Activated T-cell treated with anti-CD3 and anti-CD28 coated beads, Interleukin-2, amount 50 U/mL, for 4 hours (primary cell): Measurements from ENCODE around the gene PRR27. TPM values are rescaled to one million over a fixed set of nuclear protein-coding genes. Genes with fewer than 3 reads are reported as not detected.
"Not testable (repeated sequence)": the region's sequence is repeated elsewhere in the genome, so short reads cannot be mapped to it uniquely, and the experiment has no call there.

ENCODE experiments used
- ATAC-seq, 2 donors: fragments of 200-7000 bp; cut with Tn5 transposase; one replicate each; pipeline ENCODE4 v1.10.0; 2021
- DNase-seq: peaks from one replicate; pipeline ENCODE4 v3.0.0-alpha.2; 2020
- H3K27me3 Mint-ChIP-seq: one replicate; pipeline ENCODE4 v1.8.0; 2021; ENCODE audit warnings: low read depth, mixed read lengths
- H3K36me3 Mint-ChIP-seq: one replicate; pipeline ENCODE4 v1.8.0; 2022; ENCODE audit warnings: mixed read lengths; ENCODE audit not compliant: insufficient read depth
- H3K4me1 Mint-ChIP-seq: one replicate; pipeline ENCODE4 v1.8.0; 2021; ENCODE audit warnings: low read depth, mixed read lengths
- H3K4me3 Mint-ChIP-seq: one replicate; pipeline ENCODE4 v1.8.0; 2021; ENCODE audit warnings: mild to moderate bottlenecking, moderate library complexity, mixed read lengths
- H3K9me3 Mint-ChIP-seq: one replicate; pipeline ENCODE4 v1.8.0; 2021; ENCODE audit warnings: mixed read lengths
- total RNA-seq, 3 donors: library from RNA; stranded (reverse); gene quantifications; one replicate each; pipeline ENCODE4 v1.2.1, GENCODE V29; 2021

Gene PRR27
- total RNA-seq, 3 donors from 2014 or later, result not detected

GRCh38 chr4:70183168-70183939 lies 29.3 kb downstream of the PRR27 start:
- peaks cover 2% of the 10 kb centered on the region for H3K27me3 Mint-ChIP-seq
- no peak overlapping the region for H3K4me3 Mint-ChIP-seq
- no peaks in the 10 kb centered on the region for H3K36me3 Mint-ChIP-seq
- ATAC-seq (no peak), DNase-seq (no peak)
- H3K4me1 Mint-ChIP-seq, result no peaks in the 10 kb centered on the region
- no peaks in the 10 kb centered on the region for H3K9me3 Mint-ChIP-seq

- H3K9me3 Mint-ChIP-seq, result no peaks in the 10 kb centered on the region
- H3K27me3 Mint-ChIP-seq, result peaks cover 2% of the 10 kb centered on the region
- DNase-seq (no peak), ATAC-seq (no peak)
- H3K36me3 Mint-ChIP-seq, result no peaks in the 10 kb centered on the region
- H3K4me1 Mint-ChIP-seq, result no peaks in the 10 kb centered on the region
- H3K4me3 Mint-ChIP-seq, result no peak overlapping the region
Measured at GRCh38 chr4:70183940-70184246, 29.9 kb downstream of the PRR27 start.

GRCh38 chr4:70187216-70187615 lies 33.2 kb downstream of the PRR27 start:
- DNase-seq (no peak), ATAC-seq (no peak)
- Mint-ChIP-seq H3K9me3 (no peaks in the 10 kb centered on the region), H3K4me3 (no peak overlapping the region), H3K36me3 (no peaks in the 10 kb centered on the region), H3K27me3 (peaks cover 2% of the 10 kb centered on the region), H3K4me1 (no peaks in the 10 kb centered on the region)

- no peak for ATAC-seq
- no peaks in the 10 kb centered on the region for H3K9me3 Mint-ChIP-seq
- no peaks in the 10 kb centered on the region for H3K36me3 Mint-ChIP-seq
- H3K4me1 Mint-ChIP-seq, result no peaks in the 10 kb centered on the region
- no peak overlapping the region for H3K4me3 Mint-ChIP-seq
- DNase-seq, result no peak
- no peaks in the 10 kb centered on the region for H3K27me3 Mint-ChIP-seq
Measured at GRCh38 chr4:70190579-70190978, 36.5 kb downstream of the PRR27 start.

GRCh38 chr4:70191647-70192046 lies 37.6 kb downstream of the PRR27 start:
- Mint-ChIP-seq H3K9me3 (no peaks in the 10 kb centered on the region), H3K27me3 (no peaks in the 10 kb centered on the region), H3K4me1 (no peaks in the 10 kb centered on the region), H3K36me3 (no peaks in the 10 kb centered on the region), H3K4me3 (no peak overlapping the region)
- no peak for ATAC-seq
- no peak for DNase-seq

- Mint-ChIP-seq H3K27me3 (no peaks in the 10 kb centered on the region), H3K36me3 (no peaks in the 10 kb centered on the region), H3K9me3 (no peaks in the 10 kb centered on the region), H3K4me3 (no peak overlapping the region), H3K4me1 (no peaks in the 10 kb centered on the region)
- DNase-seq, result no peak
- ATAC-seq, result no peak
Measured at GRCh38 chr4:70192895-70193294, 38.9 kb downstream of the PRR27 start.

GRCh38 chr4:70195425-70195824 lies 41.4 kb downstream of the PRR27 start, which contains the start of gene ODAM:
Gene ODAM (plus strand): TSS chr4:70195725. CDS start chr4:70196544, 819 bp downstream.
- H3K4me3 Mint-ChIP-seq, result no peak within 1 kb of the TSS
- H3K4me1 Mint-ChIP-seq, result no peaks in the 10 kb centered on the region
- ATAC-seq (no peak), DNase-seq (no peak)
- no peaks in the 10 kb centered on the region for H3K9me3 Mint-ChIP-seq
- no peaks in the 10 kb centered on the region for H3K36me3 Mint-ChIP-seq
- no peaks in the 10 kb centered on the region for H3K27me3 Mint-ChIP-seq

GRCh38 chr4:70196857-70197256 lies 42.8 kb downstream of the PRR27 start:
- no peak overlapping the region for H3K4me3 Mint-ChIP-seq
- no peaks in the 10 kb centered on the region for H3K4me1 Mint-ChIP-seq
- DNase-seq (no peak), ATAC-seq (no peak)
- H3K9me3 Mint-ChIP-seq, result no peaks in the 10 kb centered on the region
- H3K36me3 Mint-ChIP-seq, result no peaks in the 10 kb centered on the region
- no peaks in the 10 kb centered on the region for H3K27me3 Mint-ChIP-seq

- Mint-ChIP-seq H3K4me1 (no peaks in the 10 kb centered on the region), H3K9me3 (no peaks in the 10 kb centered on the region), H3K36me3 (no peaks in the 10 kb centered on the region), H3K4me3 (no peak overlapping the region), H3K27me3 (no peaks in the 10 kb centered on the region)
- DNase-seq, result no peak
- no peak for ATAC-seq
Measured at GRCh38 chr4:70197842-70198241, 43.8 kb downstream of the PRR27 start.

GRCh38 chr4:70203601-70204000 lies 49.6 kb downstream of the PRR27 start:
- no peak overlapping the region for H3K4me3 Mint-ChIP-seq
- DNase-seq (no peak), ATAC-seq (no peak)
- peaks cover 3% of the 10 kb centered on the region for H3K9me3 Mint-ChIP-seq
- H3K27me3 Mint-ChIP-seq, result no peaks in the 10 kb centered on the region
- no peaks in the 10 kb centered on the region for H3K36me3 Mint-ChIP-seq
- H3K4me1 Mint-ChIP-seq, result no peaks in the 10 kb centered on the region

- H3K36me3 Mint-ChIP-seq, H3K4me1 Mint-ChIP-seq, H3K4me3 Mint-ChIP-seq, H3K9me3 Mint-ChIP-seq, ATAC-seq, H3K27me3 Mint-ChIP-seq, DNase-seq: not testable (repeated sequence)
Measured at GRCh38 chr4:70212752-70213151, 58.7 kb downstream of the PRR27 start.

Other genes starting within 250 kb of the PRR27 start
- not detected for gene CSN1S1, start 223.2 kb upstream of the PRR27 start, total RNA-seq
- gene CSN2, start 188.5 kb upstream of the PRR27 start, total RNA-seq, result not detected
- gene STATH, start 158.3 kb upstream of the PRR27 start, total RNA-seq, result not detected
- not detected for gene HTN3, start 125.8 kb upstream of the PRR27 start, total RNA-seq
- gene HTN1, start 103.8 kb upstream of the PRR27 start, total RNA-seq, result not detected
- not detected for gene ODAM, start 41.5 kb downstream of the PRR27 start, total RNA-seq
- gene FDCSP, start 71.9 kb downstream of the PRR27 start, total RNA-seq, result not detected
- gene CSN3, start 88.4 kb downstream of the PRR27 start, total RNA-seq, result not detected
- not detected for gene CABS1, start 180.7 kb downstream of the PRR27 start, total RNA-seq
- not detected for gene SMR3A, start 206.5 kb downstream of the PRR27 start, total RNA-seq
- gene SMR3B, start 228.9 kb downstream of the PRR27 start, total RNA-seq, result not detected
- gene OPRPN, start 243.7 kb downstream of the PRR27 start, total RNA-seq, result not detected